Activated CD4-positive, alpha-beta T cell treated with anti-CD3 and anti-CD28 coated beads, Interleukin-10, Interleukin-2, amounts not matched to agents 100 ng/mL and 50 ng/mL, durations not matched to agents 16 hours and 8 hours (primary cell): Measurements from ENCODE around the gene DIS3.
A peak's percentile ranks its signal among the peaks of the same experiment; 100 is the strongest.
"Not testable (repeated sequence)": the region's sequence is repeated elsewhere in the genome, so short reads cannot be mapped to it uniquely, and the experiment has no call there.

Source experiments
- DNase-seq: peaks from one replicate; pipeline ENCODE4 v3.0.0-alpha.2; 2020

The DIS3 gene

GRCh38 chr13:72737033-72737432, 44.7 kb downstream of the DIS3 start:
- DNase-seq = no peak

DNA sequence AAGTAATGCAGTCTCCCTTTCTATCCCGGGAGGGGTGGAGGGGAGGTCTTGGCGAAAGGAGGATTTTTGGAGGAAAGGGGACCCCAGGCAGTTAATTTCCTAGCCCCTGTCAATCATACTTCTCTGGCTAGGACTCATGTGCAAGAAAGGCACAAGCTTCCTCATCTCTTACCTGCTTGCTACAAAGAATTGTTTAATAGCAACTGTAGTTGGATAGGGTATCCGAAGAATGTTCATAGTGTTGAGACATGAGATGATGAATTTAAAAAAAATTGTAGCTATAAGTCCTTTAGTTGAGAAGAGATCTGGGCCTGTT, 53.5 kb downstream of the DIS3 start:
- no peak for DNase-seq

GRCh38 chr13:72727417-72728289, 54.0 kb downstream of the DIS3 start, which contains the start of the genes BORA and MZT1:
BORA (plus strand) TSS chr13:72727923; CDS start chr13:72728941, 1,018 bp downstream.
MZT1 (minus strand) TSS chr13:72727629; CDS start chr13:72727602, 27 bp downstream.
- DNase-seq = peak; percentile 98

DNA sequence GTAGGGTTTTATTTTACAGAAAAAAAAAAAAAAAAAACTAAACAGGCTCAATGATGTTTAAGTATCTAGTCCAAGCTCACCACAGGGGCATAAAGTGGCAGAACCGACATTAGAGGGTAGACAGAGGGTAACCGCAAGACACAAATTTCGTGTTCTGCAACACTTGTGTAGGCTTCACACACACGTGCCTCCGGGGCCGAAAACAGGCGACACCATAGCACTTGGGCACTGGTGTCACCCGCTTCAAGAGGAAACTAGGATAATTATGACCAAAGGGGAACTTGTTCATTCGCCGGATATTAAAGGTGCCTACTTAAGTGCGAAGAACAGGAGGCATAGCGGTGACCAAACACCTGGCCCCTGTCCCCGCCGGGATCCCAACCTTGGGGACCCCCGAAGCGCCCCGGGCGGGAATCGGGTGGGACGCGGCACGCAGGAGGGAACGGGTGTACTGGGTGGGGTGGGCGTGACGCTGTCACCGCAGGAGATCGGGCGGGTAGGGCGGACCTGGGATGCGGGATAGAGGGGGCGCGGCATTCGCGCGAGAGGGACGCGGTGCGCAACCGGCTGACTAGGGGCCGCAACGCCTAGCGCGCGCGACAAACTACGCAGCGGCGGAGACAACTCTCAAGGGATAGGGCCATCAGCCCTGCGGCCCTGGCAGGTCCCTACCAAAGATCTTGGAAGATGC, 54.8 kb downstream of the DIS3 start:
- peak; percentile 51 for DNase-seq

DNA sequence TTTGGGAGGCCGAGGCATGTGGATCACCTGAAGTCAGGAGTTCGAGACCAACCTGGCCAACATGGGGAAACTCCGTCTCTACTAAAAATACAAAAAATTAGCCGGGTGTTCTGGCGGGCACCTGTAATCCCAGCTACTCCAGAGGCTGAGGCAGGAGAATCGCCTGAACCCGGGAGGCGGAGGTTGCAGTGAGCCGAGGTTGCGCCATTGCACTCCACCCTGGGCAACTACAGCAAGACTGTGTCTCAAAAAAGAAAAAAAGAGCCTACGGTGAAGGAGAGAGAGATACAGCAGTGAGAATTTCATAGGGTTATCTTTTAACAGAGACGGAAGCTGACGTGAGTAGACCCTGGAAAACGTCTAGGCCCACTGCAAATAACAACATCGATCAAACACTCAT, 55.5 kb downstream of the DIS3 start:
- DNase-seq = not testable (repeated sequence)

GRCh38 chr13:72716776-72717175, 64.9 kb downstream of the DIS3 start:
- no peak for DNase-seq
